Measurements from ENCODE around the gene TGM1.

The TGM1 gene

DNA sequence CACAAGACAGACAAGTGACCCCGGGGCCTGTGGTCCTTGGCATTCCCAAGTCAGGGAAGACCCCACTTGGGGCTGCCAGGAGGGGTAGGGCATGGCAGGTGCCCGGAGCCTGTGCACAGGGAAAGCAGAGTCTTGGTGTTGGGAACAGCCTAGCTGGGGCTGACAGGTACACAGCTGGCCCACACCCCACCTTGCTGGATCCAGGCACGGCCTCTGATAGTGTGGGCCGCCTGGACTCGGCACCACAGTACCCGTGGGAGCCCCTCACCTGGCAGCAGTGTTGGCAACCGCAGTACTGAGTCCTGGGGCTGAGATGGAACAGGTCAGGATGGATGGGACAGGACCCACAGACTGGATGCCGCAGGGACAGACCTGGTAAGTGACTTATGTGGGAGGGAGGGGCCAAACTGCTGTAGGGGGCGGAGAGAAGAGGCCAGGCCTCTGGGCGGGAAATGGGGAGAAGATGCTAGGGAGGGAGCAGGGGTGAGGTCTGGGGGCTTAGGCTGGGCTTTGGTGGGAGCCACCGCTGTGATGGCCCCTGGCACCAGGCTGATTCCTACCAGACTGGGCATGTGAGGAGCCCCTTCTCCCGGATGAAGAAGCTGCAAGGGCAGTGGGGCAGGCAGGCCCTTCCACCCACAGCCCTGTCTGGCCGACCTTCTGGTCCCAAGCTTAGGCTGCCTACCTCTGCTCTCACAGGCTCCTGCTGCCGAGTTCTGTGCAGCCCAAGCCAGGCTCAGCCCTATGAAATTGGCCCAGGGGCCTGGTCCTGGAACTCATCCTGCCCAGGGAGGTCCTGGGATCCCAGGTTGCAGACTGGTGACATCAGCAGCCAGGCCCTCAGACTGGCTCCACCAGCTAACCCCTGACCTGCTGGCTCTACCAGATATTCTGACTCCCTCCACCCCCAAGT is at the start of gene TGM1:
TGM1 (minus strand) TSS at position 357 of the 913 bp plus-strand sequence. CDS start 825 bp downstream, outside the sequence.
- DNase-seq (ENCODE audit: low spot score in 2 of 2) (no peak), ATAC-seq (ENCODE audit: low read depth) (no peak)
- H3K36me3 Mint-ChIP-seq: peaks cover 13% of the 10 kb centered on the region
- H3K27ac Mint-ChIP-seq: no peak within 1 kb of the TSS
- H3K9me3 Mint-ChIP-seq: no peaks in the 10 kb centered on the region
- peaks cover 6% of the 10 kb centered on the region for H3K4me1 Mint-ChIP-seq
- no peak within 1 kb of the TSS for H3K4me3 Mint-ChIP-seq
- H3K27me3 Mint-ChIP-seq: no peaks in the 10 kb centered on the region

GRCh38 chr14:24311837-24312615 is 49.0 kb upstream of the TGM1 start:
- peak overlapping the region; percentile 87 for H3K27ac Mint-ChIP-seq
- no peaks in the 10 kb centered on the region for H3K27me3 Mint-ChIP-seq
- peaks cover 7% of the 10 kb centered on the region for H3K36me3 Mint-ChIP-seq
- no peaks in the 10 kb centered on the region for H3K9me3 Mint-ChIP-seq
- peaks cover 45% of the 10 kb centered on the region for H3K4me1 Mint-ChIP-seq
- no peak for ATAC-seq (ENCODE audit: low read depth)
- peak overlapping the region; percentile 80 for H3K4me3 Mint-ChIP-seq
- DNase-seq (ENCODE audit: low spot score in 2 of 2): no peak

GRCh38 chr14:24310646-24311604 is 47.9 kb upstream of the TGM1 start, which contains the start of gene LTB4R:
Gene LTB4R, plus strand, starts transcription at chr14:24311502. Its CDS starts 4,150 bp downstream, at chr14:24315652.
- Mint-ChIP-seq H3K4me1 (peaks cover 48% of the 10 kb centered on the region), H3K4me3 (peak within 1 kb of the TSS; percentile 80), H3K36me3 (peaks cover 12% of the 10 kb centered on the region), H3K27ac (peak within 1 kb of the TSS; percentile 87), H3K9me3 (no peaks in the 10 kb centered on the region), H3K27me3 (no peaks in the 10 kb centered on the region)
- ATAC-seq (ENCODE audit: low read depth) (peak; percentile 77), DNase-seq (ENCODE audit: low spot score in 2 of 2) (peak; percentile 73 to 74)

- Mint-ChIP-seq H3K27me3 (no peaks in the 10 kb centered on the region), H3K4me1 (peaks cover 48% of the 10 kb centered on the region), H3K36me3 (peaks cover 18% of the 10 kb centered on the region), H3K4me3 (peak overlapping the region; percentile 80), H3K27ac (peak overlapping the region; percentile 87), H3K9me3 (no peaks in the 10 kb centered on the region)
- ATAC-seq (ENCODE audit: low read depth) (no peak), DNase-seq (ENCODE audit: low spot score in 2 of 2) (no peak)
Observed at GRCh38 chr14:24310265-24310645, 47.3 kb upstream of the TGM1 start.

GRCh38 chr14:24309538-24310264 is 46.7 kb upstream of the TGM1 start, which contains the start of gene LTB4R2:
Gene LTB4R2, plus strand, starts transcription at chr14:24310140. Its CDS starts 525 bp downstream, at chr14:24310665.
- ATAC-seq (ENCODE audit: low read depth): no peak
- Mint-ChIP-seq H3K27me3 (no peaks in the 10 kb centered on the region), H3K4me1 (peaks cover 48% of the 10 kb centered on the region), H3K9me3 (no peaks in the 10 kb centered on the region), H3K4me3 (peak within 1 kb of the TSS; percentile 80), H3K36me3 (peaks cover 24% of the 10 kb centered on the region), H3K27ac (peak within 1 kb of the TSS; percentile 87)
- DNase-seq (ENCODE audit: low spot score in 2 of 2): no peak

- Mint-ChIP-seq H3K27ac (peak overlapping the region; percentile 75), H3K27me3 (no peaks in the 10 kb centered on the region), H3K36me3 (peaks cover 33% of the 10 kb centered on the region), H3K4me3 (no peak overlapping the region), H3K4me1 (peaks cover 41% of the 10 kb centered on the region), H3K9me3 (no peaks in the 10 kb centered on the region)
- no peak for DNase-seq (ENCODE audit: low spot score in 2 of 2)
- no peak for ATAC-seq (ENCODE audit: low read depth)
Observed at GRCh38 chr14:24308342-24309124, 45.6 kb upstream of the TGM1 start.

DNA sequence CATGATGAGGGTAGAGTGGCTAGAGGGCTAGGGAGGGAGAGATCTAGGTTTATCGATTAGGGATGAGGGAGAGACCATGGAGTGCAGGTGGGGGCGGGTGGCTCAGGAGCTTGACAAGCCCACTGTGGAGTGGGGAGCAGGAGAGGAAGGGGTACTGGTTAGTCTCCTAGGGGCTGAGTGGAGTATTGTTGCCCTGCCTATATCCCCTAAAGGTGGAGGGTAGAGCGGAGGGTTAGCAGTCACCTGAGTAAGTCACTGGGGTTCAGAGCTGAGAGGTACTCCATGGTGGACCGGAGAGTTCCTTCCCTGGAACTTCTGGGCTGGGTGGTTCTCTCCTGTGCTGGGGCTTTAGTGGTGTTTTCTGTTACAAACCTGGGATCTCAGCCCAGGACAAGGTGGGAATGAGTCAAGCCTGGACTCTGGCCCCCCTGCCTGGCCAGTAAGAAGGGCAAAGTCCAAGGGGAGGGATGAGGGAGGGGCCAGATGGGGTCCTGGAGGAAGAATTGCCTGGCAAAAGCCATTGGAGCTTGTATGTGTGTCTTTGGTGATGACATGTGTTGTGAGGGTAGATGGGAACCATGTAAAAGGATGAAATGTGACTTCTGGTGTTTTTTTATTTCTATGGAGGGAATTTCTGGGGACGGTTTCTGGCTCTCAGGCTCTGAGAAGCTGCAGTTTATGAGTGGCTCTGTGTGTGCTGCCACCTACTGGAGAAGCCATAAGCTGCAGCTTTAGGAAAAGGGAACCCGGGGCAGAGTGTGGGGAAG is 44.8 kb upstream of the TGM1 start, which contains the start of gene CIDEB:
CIDEB (minus strand) TSS at position 403 of the 767 bp plus-strand sequence; CDS start at position 284, 119 bp downstream.
- Mint-ChIP-seq H3K27me3 (no peaks in the 10 kb centered on the region), H3K36me3 (peaks cover 36% of the 10 kb centered on the region), H3K4me3 (no peak within 1 kb of the TSS), H3K4me1 (peaks cover 35% of the 10 kb centered on the region), H3K27ac (peak within 1 kb of the TSS; percentile 75), H3K9me3 (no peaks in the 10 kb centered on the region)
- ATAC-seq (ENCODE audit: low read depth) (peak; percentile 9), DNase-seq (ENCODE audit: low spot score in 2 of 2) (peak; percentile 60 to 65)

- no peak overlapping the region for H3K4me3 Mint-ChIP-seq
- no peak for ATAC-seq (ENCODE audit: low read depth)
- peaks cover 31% of the 10 kb centered on the region for H3K4me1 Mint-ChIP-seq
- H3K27me3 Mint-ChIP-seq: no peaks in the 10 kb centered on the region
- DNase-seq (ENCODE audit: low spot score in 2 of 2): no peak
- no peaks in the 10 kb centered on the region for H3K9me3 Mint-ChIP-seq
- H3K36me3 Mint-ChIP-seq: peaks cover 38% of the 10 kb centered on the region
- H3K27ac Mint-ChIP-seq: peak overlapping the region; percentile 67
Observed at GRCh38 chr14:24307156-24307574, 44.2 kb upstream of the TGM1 start.

GRCh38 chr14:24304019-24304387 is 41.0 kb upstream of the TGM1 start:
- peaks cover 26% of the 10 kb centered on the region for H3K4me1 Mint-ChIP-seq
- peaks cover 40% of the 10 kb centered on the region for H3K36me3 Mint-ChIP-seq
- H3K27me3 Mint-ChIP-seq: no peaks in the 10 kb centered on the region
- H3K27ac Mint-ChIP-seq: no peak overlapping the region
- ATAC-seq (ENCODE audit: low read depth) (no peak), DNase-seq (ENCODE audit: low spot score in 2 of 2) (no peak)
- H3K9me3 Mint-ChIP-seq: no peaks in the 10 kb centered on the region
- H3K4me3 Mint-ChIP-seq: no peak overlapping the region

- H3K27me3 Mint-ChIP-seq: no peaks in the 10 kb centered on the region
- H3K4me1 Mint-ChIP-seq: peaks cover 36% of the 10 kb centered on the region
- peak overlapping the region; percentile 91 for H3K4me3 Mint-ChIP-seq
- DNase-seq (ENCODE audit: low spot score in 2 of 2) (no peak), ATAC-seq (ENCODE audit: low read depth) (no peak)
- H3K9me3 Mint-ChIP-seq: no peaks in the 10 kb centered on the region
- H3K27ac Mint-ChIP-seq: peak overlapping the region; percentile 94
- peaks cover 34% of the 10 kb centered on the region for H3K36me3 Mint-ChIP-seq
Observed at GRCh38 chr14:24300326-24300980, 37.5 kb upstream of the TGM1 start.

Measured in memory B cell (primary cell).